Measurements from ENCODE around the gene CSK. TPM values are rescaled to one million over a fixed set of nuclear protein-coding genes. Genes with fewer than 3 reads are reported as not detected.

CSK gene
- total and polyA plus RNA-seq, 4 experiments from 2014 or later: 72.5 to 247 (median 179) TPM

GRCh38 chr15:74826921-74827320, 45.0 kb downstream of the CSK start:
- ChIA-PET POLR2A (ENCODE audit: partially characterized antibody) (interaction anchor here (0.9 to 1.2 kb wide), 4 partner anchors 37 to 79 kb away, joined by 3 read pairs; no protein-coding TSS in a partner anchor), CTCF (ENCODE audit: partially characterized antibody) (interaction anchor here (0.8 to 2.6 kb wide), 6 partner anchors 10 to 124 kb away, joined by 3 to 8 read pairs (median 4); no protein-coding TSS in a partner anchor)
- DNase-seq: no peak
- no peaks in the 10 kb centered on the region for H3K36me3 ChIP-seq (ENCODE audit: insufficient read depth, low read length)
- H3K9me3 ChIP-seq (ENCODE audit: control insufficient read depth in 1 of 2, low read length in 2 of 2): no peaks in the 10 kb centered on the region
- Mint-ChIP-seq H3K9me3 (peaks cover 0 to 1% (median 0%) of the 10 kb centered on the region in 8 donors), H3K4me1 (peaks cover 0 to 9% (median 3%) of the 10 kb centered on the region in 4 donors), H3K36me3 (no peaks in the 10 kb centered on the region), H3K27me3 (peaks cover 7 to 11% of the 10 kb centered on the region in 2 donors), H3K27ac (no peak overlapping the region), H3K4me3 (no peak overlapping the region)
- H3K4me1 ChIP-seq (ENCODE audit: insufficient read depth, low read length): no peaks in the 10 kb centered on the region
- H3K27me3 ChIP-seq (ENCODE audit: insufficient read depth, low read length): peaks cover 11% of the 10 kb centered on the region
- no peak overlapping the region for H3K27ac ChIP-seq (ENCODE audit: low read depth, low read length)
- intact Hi-C loops (cut with micrococcal nuclease): loop anchor here (1.0 kb wide), 1 partner anchor 168 kb away; the partner anchor contains the start of gene SCAMP5
- H3K4me3 ChIP-seq (ENCODE audit: low read length in 2 of 2): no peak overlapping the region

GRCh38 chr15:74827614-74828013, 45.7 kb downstream of the CSK start:
- Mint-ChIP-seq H3K27me3 (peaks cover 7 to 11% of the 10 kb centered on the region in 2 donors), H3K9me3 (peaks cover 0 to 1% (median 0%) of the 10 kb centered on the region in 8 donors), H3K36me3 (no peaks in the 10 kb centered on the region), H3K4me1 (peaks cover 0 to 9% (median 3%) of the 10 kb centered on the region in 4 donors), H3K27ac (no peak overlapping the region), H3K4me3 (no peak overlapping the region)
- H3K4me3 ChIP-seq (ENCODE audit: low read length in 2 of 2): no peak overlapping the region
- H3K9me3 ChIP-seq (ENCODE audit: control insufficient read depth in 1 of 2, low read length in 2 of 2): no peaks in the 10 kb centered on the region
- H3K4me1 ChIP-seq (ENCODE audit: insufficient read depth, low read length): no peaks in the 10 kb centered on the region
- intact Hi-C loops (cut with micrococcal nuclease): loop anchor here (1.0 kb wide), 1 partner anchor 168 kb away; the partner anchor contains the start of gene SCAMP5
- H3K36me3 ChIP-seq (ENCODE audit: insufficient read depth, low read length): no peaks in the 10 kb centered on the region
- H3K27ac ChIP-seq (ENCODE audit: low read depth, low read length): no peak overlapping the region
- ChIA-PET CTCF (ENCODE audit: partially characterized antibody) (interaction anchor here (0.8 to 2.6 kb wide), 5 partner anchors 9 to 74 kb away, joined by 3 to 8 read pairs (median 5); partner anchors contain the start of gene LMAN1L), POLR2A (ENCODE audit: partially characterized antibody) (interaction anchor here (0.5 kb wide), 1 partner anchor 18 kb away, joined by 3 read pairs; no protein-coding TSS in a partner anchor)
- no peak for DNase-seq
- H3K27me3 ChIP-seq (ENCODE audit: insufficient read depth, low read length): peaks cover 11% of the 10 kb centered on the region

GRCh38 chr15:74828835-74829234, 47.0 kb downstream of the CSK start:
- Mint-ChIP-seq H3K9me3 (peaks cover 0 to 1% (median 0%) of the 10 kb centered on the region in 8 donors), H3K4me1 (peaks cover 0 to 9% (median 3%) of the 10 kb centered on the region in 4 donors), H3K36me3 (no peaks in the 10 kb centered on the region), H3K4me3 (no peak overlapping the region), H3K27ac (no peak overlapping the region), H3K27me3 (peaks cover 7 to 11% of the 10 kb centered on the region in 2 donors)
- no peaks in the 10 kb centered on the region for H3K36me3 ChIP-seq (ENCODE audit: insufficient read depth, low read length)
- H3K27ac ChIP-seq (ENCODE audit: low read depth, low read length): no peak overlapping the region
- intact Hi-C loops (cut with micrococcal nuclease): no loop called here
- H3K27me3 ChIP-seq (ENCODE audit: insufficient read depth, low read length): peaks cover 11% of the 10 kb centered on the region
- H3K4me3 ChIP-seq (ENCODE audit: low read length in 2 of 2): no peak overlapping the region
- H3K4me1 ChIP-seq (ENCODE audit: insufficient read depth, low read length): no peaks in the 10 kb centered on the region
- ChIA-PET CTCF (ENCODE audit: partially characterized antibody) (interaction anchor here (0.7 to 1.8 kb wide), 4 partner anchors 29 to 196 kb away, joined by 3 to 8 read pairs (median 4); no protein-coding TSS in a partner anchor), POLR2A (ENCODE audit: partially characterized antibody) (no interaction called here)
- no peak for DNase-seq
- no peaks in the 10 kb centered on the region for H3K9me3 ChIP-seq (ENCODE audit: control insufficient read depth in 1 of 2, low read length in 2 of 2)

- no peak for DNase-seq
- Mint-ChIP-seq H3K27ac (no peak overlapping the region), H3K36me3 (no peaks in the 10 kb centered on the region), H3K9me3 (peaks cover 0 to 1% (median 0%) of the 10 kb centered on the region in 8 donors), H3K4me3 (no peak overlapping the region), H3K4me1 (peaks cover 0 to 9% (median 3%) of the 10 kb centered on the region in 4 donors), H3K27me3 (peaks cover 7 to 11% of the 10 kb centered on the region in 2 donors)
- POLR2A ChIA-PET (ENCODE audit: partially characterized antibody): no interaction called here
- Histone ChIP-seq H3K4me3 (ENCODE audit: low read length in 2 of 2) (no peak overlapping the region), H3K4me1 (ENCODE audit: insufficient read depth, low read length) (no peaks in the 10 kb centered on the region), H3K27me3 (ENCODE audit: insufficient read depth, low read length) (peaks cover 11% of the 10 kb centered on the region), H3K36me3 (ENCODE audit: insufficient read depth, low read length) (no peaks in the 10 kb centered on the region), H3K9me3 (ENCODE audit: control insufficient read depth in 1 of 2, low read length in 2 of 2) (no peaks in the 10 kb centered on the region), H3K27ac (ENCODE audit: low read depth, low read length) (no peak overlapping the region)
- intact Hi-C loops (cut with micrococcal nuclease): no loop called here
- CTCF ChIA-PET (ENCODE audit: partially characterized antibody): interaction anchor here (0.7 to 1.3 kb wide), 3 partner anchors 29 to 197 kb away, joined by 3 to 5 read pairs (median 4); no protein-coding TSS in a partner anchor
Observed at GRCh38 chr15:74829486-74829885, 47.6 kb downstream of the CSK start.

GRCh38 chr15:74829991-74830390, 48.1 kb downstream of the CSK start:
- H3K9me3 Mint-ChIP-seq: peaks cover 0 to 1% (median 0%) of the 10 kb centered on the region in 8 donors
- H3K27me3 ChIP-seq (ENCODE audit: insufficient read depth, low read length): peaks cover 11% of the 10 kb centered on the region
- no peaks in the 10 kb centered on the region for H3K4me1 ChIP-seq (ENCODE audit: insufficient read depth, low read length)
- no peaks in the 10 kb centered on the region for H3K36me3 Mint-ChIP-seq
- ChIA-PET POLR2A (ENCODE audit: partially characterized antibody) (interaction anchor here (1.2 kb wide), 1 partner anchor 77 kb away, joined by 3 read pairs; the partner anchor contains the start of gene FAM219B), CTCF (ENCODE audit: partially characterized antibody) (interaction anchor here (1.0 to 1.7 kb wide), 3 partner anchors 53 to 195 kb away, joined by 3 to 5 read pairs (median 3); no protein-coding TSS in a partner anchor)
- H3K9me3 ChIP-seq (ENCODE audit: control insufficient read depth in 1 of 2, low read length in 2 of 2): no peaks in the 10 kb centered on the region
- no peak overlapping the region for H3K4me3 Mint-ChIP-seq
- intact Hi-C loops (cut with micrococcal nuclease): no loop called here
- H3K27me3 Mint-ChIP-seq: peaks cover 7 to 9% of the 10 kb centered on the region in 2 donors
- peaks cover under 1 to 5% (median 3%) of the 10 kb centered on the region in 4 donors for H3K4me1 Mint-ChIP-seq
- no peak overlapping the region for H3K27ac ChIP-seq (ENCODE audit: low read depth, low read length)
- no peak overlapping the region for H3K4me3 ChIP-seq (ENCODE audit: low read length in 2 of 2)
- H3K36me3 ChIP-seq (ENCODE audit: insufficient read depth, low read length): no peaks in the 10 kb centered on the region
- DNase-seq: no peak
- no peak overlapping the region for H3K27ac Mint-ChIP-seq

GRCh38 chr15:74830868-74831267, 49.0 kb downstream of the CSK start:
- Histone ChIP-seq H3K27ac (ENCODE audit: low read depth, low read length) (no peak overlapping the region), H3K36me3 (ENCODE audit: insufficient read depth, low read length) (peaks cover 2% of the 10 kb centered on the region), H3K27me3 (ENCODE audit: insufficient read depth, low read length) (peaks cover 11% of the 10 kb centered on the region), H3K4me3 (ENCODE audit: low read length in 2 of 2) (no peak overlapping the region), H3K4me1 (ENCODE audit: insufficient read depth, low read length) (no peaks in the 10 kb centered on the region), H3K9me3 (ENCODE audit: control insufficient read depth in 1 of 2, low read length in 2 of 2) (no peaks in the 10 kb centered on the region)
- intact Hi-C loops (cut with micrococcal nuclease): no loop called here
- no peak for DNase-seq
- peaks cover 0 to 10% (median 5%) of the 10 kb centered on the region in 4 donors for H3K4me1 Mint-ChIP-seq
- POLR2A ChIA-PET (ENCODE audit: partially characterized antibody): interaction anchor here (1.2 kb wide), 1 partner anchor 76 kb away, joined by 3 read pairs; the partner anchor contains the start of gene FAM219B
- H3K27me3 Mint-ChIP-seq: peaks cover 6 to 7% of the 10 kb centered on the region in 2 donors
- no peak overlapping the region for H3K4me3 Mint-ChIP-seq
- H3K9me3 Mint-ChIP-seq: peaks cover 0 to 1% (median 0%) of the 10 kb centered on the region in 8 donors
- CTCF ChIA-PET (ENCODE audit: partially characterized antibody): interaction anchor here (1.0 to 2.1 kb wide), 3 partner anchors 54 to 71 kb away, joined by 3 to 8 read pairs (median 5); no protein-coding TSS in a partner anchor
- H3K27ac Mint-ChIP-seq: no peak overlapping the region
- H3K36me3 Mint-ChIP-seq: peaks cover 0 to 6% of the 10 kb centered on the region in 2 donors

- no peaks in the 10 kb centered on the region for H3K9me3 ChIP-seq (ENCODE audit: control insufficient read depth in 1 of 2, low read length in 2 of 2)
- peaks cover 6% of the 10 kb centered on the region for H3K27me3 ChIP-seq (ENCODE audit: insufficient read depth, low read length)
- ChIA-PET CTCF (ENCODE audit: partially characterized antibody) (interaction anchor here (1.0 to 7.4 kb wide), 4 partner anchors 9 to 72 kb away, joined by 3 to 70 read pairs (median 6); no protein-coding TSS in a partner anchor), POLR2A (ENCODE audit: partially characterized antibody) (no interaction called here)
- no peak overlapping the region for H3K4me3 ChIP-seq (ENCODE audit: low read length in 2 of 2)
- Mint-ChIP-seq H3K27me3 (peaks cover 6 to 7% of the 10 kb centered on the region in 2 donors), H3K9me3 (peaks cover 0 to under 1% (median 0%) of the 10 kb centered on the region in 8 donors), H3K4me3 (no peak overlapping the region), H3K27ac (no peak overlapping the region), H3K4me1 (peaks cover 0 to 9% (median 3%) of the 10 kb centered on the region in 4 donors), H3K36me3 (peaks cover 0 to 15% of the 10 kb centered on the region in 2 donors)
- no peaks in the 10 kb centered on the region for H3K4me1 ChIP-seq (ENCODE audit: insufficient read depth, low read length)
- intact Hi-C loops (cut with micrococcal nuclease): no loop called here
- no peak for DNase-seq
- no peak overlapping the region for H3K27ac ChIP-seq (ENCODE audit: low read depth, low read length)
- H3K36me3 ChIP-seq (ENCODE audit: insufficient read depth, low read length): peaks cover 6% of the 10 kb centered on the region
Observed at GRCh38 chr15:74831813-74832495, 50.1 kb downstream of the CSK start.
